Measurements from ENCODE around the gene KRTCAP3.

Gene KRTCAP3

DNA sequence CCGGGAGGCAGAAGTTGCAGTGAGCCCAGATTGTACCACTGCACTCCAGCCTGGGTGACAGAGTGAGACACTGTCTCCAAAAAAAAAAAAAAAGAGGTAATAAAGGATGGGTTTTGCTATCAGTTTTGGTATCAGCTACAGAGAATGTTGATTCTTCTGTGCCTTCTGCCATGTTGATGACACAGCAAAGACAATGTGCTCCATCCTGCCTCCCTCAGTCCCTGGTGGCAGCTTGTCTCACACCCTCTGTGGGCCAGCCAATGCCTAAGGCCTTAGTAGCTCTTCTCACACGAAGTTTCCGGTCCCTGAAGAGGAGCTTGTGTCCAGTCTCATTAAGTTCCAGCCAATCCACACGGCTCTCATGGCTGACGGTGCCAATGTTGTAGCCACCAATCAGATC, 29.8 kb downstream of the KRTCAP3 start:
- POLR2A ChIA-PET: no interaction called here
- TF ChIP-seq, protein P1, sequence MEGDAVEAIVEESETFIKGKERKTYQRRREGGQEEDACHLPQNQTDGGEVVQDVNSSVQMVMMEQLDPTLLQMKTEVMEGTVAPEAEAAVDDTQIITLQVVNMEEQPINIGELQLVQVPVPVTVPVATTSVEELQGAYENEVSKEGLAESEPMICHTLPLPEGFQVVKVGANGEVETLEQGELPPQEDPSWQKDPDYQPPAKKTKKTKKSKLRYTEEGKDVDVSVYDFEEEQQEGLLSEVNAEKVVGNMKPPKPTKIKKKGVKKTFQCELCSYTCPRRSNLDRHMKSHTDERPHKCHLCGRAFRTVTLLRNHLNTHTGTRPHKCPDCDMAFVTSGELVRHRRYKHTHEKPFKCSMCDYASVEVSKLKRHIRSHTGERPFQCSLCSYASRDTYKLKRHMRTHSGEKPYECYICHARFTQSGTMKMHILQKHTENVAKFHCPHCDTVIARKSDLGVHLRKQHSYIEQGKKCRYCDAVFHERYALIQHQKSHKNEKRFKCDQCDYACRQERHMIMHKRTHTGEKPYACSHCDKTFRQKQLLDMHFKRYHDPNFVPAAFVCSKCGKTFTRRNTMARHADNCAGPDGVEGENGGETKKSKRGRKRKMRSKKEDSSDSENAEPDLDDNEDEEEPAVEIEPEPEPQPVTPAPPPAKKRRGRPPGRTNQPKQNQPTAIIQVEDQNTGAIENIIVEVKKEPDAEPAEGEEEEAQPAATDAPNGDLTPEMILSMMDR (IDR thresholded peaks at IDR 0.05; ENCODE audit: insufficient read depth, low read length, missing control alignments): no peak
- CTCF ChIA-PET: interaction anchor here (0.8 kb wide), 1 partner anchor 211 kb away, joined by 3 read pairs; no protein-coding TSS in a partner anchor
- no peak for DNase-seq (ENCODE audit: low read depth, low spot score)
- no peak overlapping the region for H3K4me3 ChIP-seq (ENCODE audit: low read depth, low read length)

DNA sequence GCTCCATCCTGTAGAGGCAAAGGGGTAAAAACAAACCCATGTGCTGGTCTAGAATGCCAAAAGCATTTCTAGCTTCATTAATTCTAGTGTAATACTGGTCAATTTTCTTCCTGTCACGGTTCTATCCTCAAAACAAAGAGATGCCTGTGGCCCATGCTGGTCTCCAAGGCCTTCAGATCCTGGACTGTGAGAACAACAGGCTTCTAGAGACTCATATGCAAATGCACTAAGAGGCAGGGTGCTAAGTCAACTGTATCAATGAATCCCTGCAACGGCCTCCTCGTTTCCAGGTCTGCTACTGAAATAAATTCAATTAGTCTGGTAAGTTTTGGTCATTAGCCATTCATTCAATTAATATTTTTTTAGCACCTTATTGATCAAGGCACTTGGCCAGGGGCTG, 43.3 kb downstream of the KRTCAP3 start:
- ChIA-PET CTCF (interaction anchor here (1.7 kb wide), 1 partner anchor 198 kb away, joined by 5 read pairs; no protein-coding TSS in a partner anchor), POLR2A (no interaction called here)
- TF ChIP-seq, protein P1 (IDR thresholded peaks at IDR 0.05; ENCODE audit: insufficient read depth, low read length, missing control alignments): no peak
- no peak overlapping the region for H3K4me3 ChIP-seq (ENCODE audit: low read depth, low read length)
- no peak for DNase-seq (ENCODE audit: low read depth, low spot score)

DNA sequence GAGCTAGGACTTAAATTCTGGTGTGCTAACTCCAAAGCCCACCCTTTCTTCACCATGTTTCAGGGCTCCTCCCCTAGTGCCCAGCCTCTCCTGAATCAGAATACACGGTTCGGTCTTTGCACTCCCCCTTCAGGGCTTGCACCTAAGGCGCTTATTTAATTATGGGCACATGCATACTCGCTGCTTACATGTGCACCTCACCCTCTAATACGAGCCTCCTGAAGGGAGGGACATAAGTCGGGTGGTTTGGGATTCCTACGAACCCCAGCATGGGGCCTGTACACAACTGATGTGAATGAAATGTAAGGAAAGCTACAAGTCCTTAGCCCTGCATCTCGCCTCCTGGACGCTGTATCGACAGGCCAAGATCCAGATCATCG, 46.9 kb downstream of the KRTCAP3 start:
- H3K4me3 ChIP-seq (ENCODE audit: low read depth, low read length): peak overlapping the region; percentile 97
- TF ChIP-seq, protein P1 (IDR thresholded peaks at IDR 0.05; ENCODE audit: insufficient read depth, low read length, missing control alignments): no peak
- DNase-seq (ENCODE audit: low read depth, low spot score): no peak
- POLR2A ChIA-PET: no interaction called here
- CTCF ChIA-PET: interaction anchor here (1.1 to 1.2 kb wide), 2 partner anchors 11 to 81 kb away, joined by 3 to 5 read pairs; no protein-coding TSS in a partner anchor

DNA sequence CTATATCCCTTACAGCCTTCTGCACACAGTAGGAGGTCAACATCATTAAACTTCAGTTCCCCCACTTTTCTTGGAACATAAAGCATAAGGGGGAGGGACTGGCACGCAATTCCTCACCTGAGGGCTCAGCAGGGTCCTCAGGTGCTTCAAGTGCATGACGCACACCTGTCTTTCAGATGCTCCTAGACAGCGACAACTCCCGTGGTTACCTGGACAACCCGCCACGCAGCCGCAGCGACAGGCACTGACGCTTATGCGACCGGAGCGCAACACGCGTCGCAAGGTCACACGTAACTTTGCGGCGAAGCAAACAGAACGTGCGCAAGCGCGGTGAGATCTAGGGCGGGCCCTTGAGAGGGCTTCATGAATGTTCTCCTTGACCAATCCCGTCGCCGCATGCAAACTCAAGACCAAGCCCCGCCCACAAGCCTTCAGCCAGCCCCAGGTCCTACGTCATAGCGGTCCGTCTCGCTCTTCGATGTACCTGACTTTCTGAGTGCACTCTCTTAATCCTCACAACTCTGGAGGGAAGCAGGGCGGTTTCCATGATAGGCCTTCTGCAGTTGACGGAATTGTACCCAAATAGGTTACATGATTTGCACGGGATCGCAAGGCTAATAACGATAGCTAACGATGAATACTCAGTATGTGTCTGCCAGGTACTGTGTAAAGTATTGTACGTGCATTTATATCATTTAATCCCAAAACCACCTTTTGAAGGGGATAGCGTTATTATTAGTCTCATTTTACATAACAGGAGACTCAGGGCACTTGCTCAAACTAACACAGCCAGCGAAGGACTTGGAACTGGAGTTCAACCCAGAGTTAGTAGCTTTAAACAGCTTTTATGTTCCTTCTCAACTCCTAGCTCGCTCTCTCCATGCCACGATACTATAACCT, 47.6 kb downstream of the KRTCAP3 start, which contains the start of gene IFT172:
Gene IFT172 (minus strand): TSS at position 246 of the 900 bp plus-strand sequence. CDS start 90 bp downstream, at position 156.
- POLR2A ChIA-PET: interaction anchor here (0.8 kb wide), 1 partner anchor 149 kb away, joined by 3 read pairs; no protein-coding TSS in a partner anchor
- peak; percentile 88 for DNase-seq (ENCODE audit: low read depth, low spot score)
- peak within 1 kb of the TSS; percentile 97 for H3K4me3 ChIP-seq (ENCODE audit: low read depth, low read length)
- CTCF ChIA-PET: interaction anchor here (1.1 to 1.2 kb wide), 3 partner anchors 12 to 194 kb away, joined by 3 to 5 read pairs (median 5); no protein-coding TSS in a partner anchor
- TF ChIP-seq, protein P1 (IDR thresholded peaks at IDR 0.05; ENCODE audit: insufficient read depth, low read length, missing control alignments): no peak

DNA sequence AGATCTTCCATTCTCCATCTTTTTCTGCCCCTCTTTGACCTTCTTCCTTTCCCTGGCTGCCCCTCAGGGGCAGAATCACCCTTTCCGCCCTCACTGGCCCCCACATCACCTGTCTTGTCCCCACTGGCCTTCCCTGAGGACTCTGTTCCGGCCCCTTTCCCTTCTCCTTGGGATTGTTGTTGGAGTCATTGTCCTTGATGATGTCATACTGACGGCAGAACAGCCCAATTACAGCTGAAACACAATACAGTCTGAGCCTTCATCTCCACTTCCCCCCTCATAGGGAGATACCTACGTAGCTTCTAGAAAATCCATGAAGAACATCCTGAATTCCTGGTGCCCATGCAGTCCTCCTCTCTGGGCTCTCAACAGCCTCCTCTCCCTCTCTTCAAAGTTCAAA, 50.4 kb downstream of the KRTCAP3 start:
- TF ChIP-seq, protein P1 (IDR thresholded peaks at IDR 0.05; ENCODE audit: insufficient read depth, low read length, missing control alignments): no peak
- CTCF ChIA-PET: interaction anchor here (1.5 kb wide), 1 partner anchor 191 kb away, joined by 4 read pairs; no protein-coding TSS in a partner anchor
- H3K4me3 ChIP-seq (ENCODE audit: low read depth, low read length): no peak overlapping the region
- DNase-seq (ENCODE audit: low read depth, low spot score): no peak
- POLR2A ChIA-PET: no interaction called here

DNA sequence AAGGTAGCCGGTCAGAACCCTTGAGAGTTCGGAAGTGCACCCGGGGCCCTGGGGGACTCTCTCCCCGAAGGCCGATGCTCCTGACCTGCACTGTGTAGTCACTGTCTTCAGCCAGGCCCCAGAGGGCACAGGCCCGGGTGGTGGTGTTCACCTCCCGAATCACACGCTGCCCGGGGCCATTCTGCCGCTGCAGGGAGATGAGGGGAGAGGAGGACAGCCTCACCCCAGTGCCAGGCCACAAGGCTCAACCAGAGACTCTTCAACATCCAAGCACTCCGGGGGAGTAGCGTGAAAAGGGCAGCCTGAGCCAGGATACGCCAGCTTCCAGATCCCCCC, 51.7 kb downstream of the KRTCAP3 start:
- CTCF ChIA-PET: interaction anchor here (1.3 kb wide), 1 partner anchor 189 kb away, joined by 5 read pairs; no protein-coding TSS in a partner anchor
- H3K4me3 ChIP-seq (ENCODE audit: low read depth, low read length): no peak overlapping the region; the same call in 1 of the 2 replicates
- POLR2A ChIA-PET: no interaction called here
- no peak for DNase-seq (ENCODE audit: low read depth, low spot score)
- TF ChIP-seq, protein P1 (IDR thresholded peaks at IDR 0.05; ENCODE audit: insufficient read depth, low read length, missing control alignments): no peak

Measured in AG04449 (cell line).